NCI-H187 treated with DMSO at 0.1 percent for 48 hours (cell line): Measurements from ENCODE around the gene TIMM44.
A peak's percentile ranks its signal among the peaks of the same experiment; 100 is the strongest.
"Not testable (repeated sequence)": the region's sequence is repeated elsewhere in the genome, so short reads cannot be mapped to it uniquely, and the experiment has no call there.

Experiments
- DNase-seq: peaks from one replicate; lab custom pipeline; 2025; lab: John Stamatoyannopoulos, UW

TIMM44 gene

GRCh38 chr19:7944177-7944761 lies 803 bp upstream of the TIMM44 start:
- DNase-seq: peak; percentile 57

DNA sequence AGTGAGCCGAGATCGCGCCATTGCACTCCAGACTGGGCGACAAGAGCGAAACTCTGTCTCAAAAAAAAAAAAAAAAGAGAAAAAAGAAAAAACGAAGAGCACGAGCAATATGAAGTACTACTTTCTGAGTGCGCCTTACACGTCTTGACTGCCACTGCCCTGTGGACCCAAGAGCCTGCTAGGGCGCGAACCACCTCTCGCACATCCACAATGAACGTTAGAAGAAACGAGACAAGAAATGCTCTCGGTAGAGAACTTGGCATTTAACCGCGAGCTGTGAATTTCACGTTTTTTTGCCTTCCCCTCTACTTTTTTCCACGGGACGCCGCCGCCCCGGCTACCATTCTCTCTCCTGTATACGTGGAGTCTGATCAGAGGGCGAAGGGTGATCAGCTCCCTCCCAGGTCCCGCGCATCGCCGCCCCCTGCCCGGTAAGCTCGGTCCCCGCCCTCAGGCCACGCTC lies 454 bp downstream of the TIMM44 start:
- no peak for DNase-seq

DNA sequence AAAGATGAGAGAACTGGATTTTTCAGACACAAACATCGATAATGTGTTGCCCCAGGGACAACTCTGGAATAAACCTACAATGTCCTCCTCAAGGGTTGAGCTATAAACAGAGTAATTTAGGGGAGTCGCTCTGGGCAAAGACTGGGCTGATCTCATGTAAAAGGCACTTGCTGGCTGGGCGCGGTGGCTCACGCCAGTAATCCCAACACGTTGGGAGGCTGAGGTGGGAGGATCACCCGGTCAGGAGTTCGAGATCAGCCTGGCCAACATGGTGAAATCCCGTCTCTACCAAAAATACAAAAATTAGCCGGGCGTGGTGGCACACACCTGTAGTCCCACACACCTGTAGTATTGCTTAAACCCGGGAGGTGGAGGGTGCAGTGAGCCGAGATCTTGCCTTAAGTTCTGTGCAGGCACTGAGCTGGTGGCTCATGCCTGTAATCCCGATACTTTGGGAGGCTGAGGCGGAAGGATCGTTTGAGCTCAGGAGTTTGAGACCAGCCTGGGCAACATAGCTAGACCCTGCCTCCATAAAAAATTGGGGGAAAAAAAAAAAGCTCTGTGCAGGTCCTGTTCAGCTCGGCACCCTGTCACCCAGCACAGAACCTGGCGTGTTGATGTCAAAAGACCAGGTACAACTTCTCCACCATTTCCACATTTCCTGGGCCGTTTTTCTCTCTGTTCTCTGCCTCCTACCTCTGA lies 1.4 kb downstream of the TIMM44 start:
- no peak for DNase-seq

GRCh38 chr19:7940841-7941240 lies 2.6 kb downstream of the TIMM44 start:
- DNase-seq: no peak

DNA sequence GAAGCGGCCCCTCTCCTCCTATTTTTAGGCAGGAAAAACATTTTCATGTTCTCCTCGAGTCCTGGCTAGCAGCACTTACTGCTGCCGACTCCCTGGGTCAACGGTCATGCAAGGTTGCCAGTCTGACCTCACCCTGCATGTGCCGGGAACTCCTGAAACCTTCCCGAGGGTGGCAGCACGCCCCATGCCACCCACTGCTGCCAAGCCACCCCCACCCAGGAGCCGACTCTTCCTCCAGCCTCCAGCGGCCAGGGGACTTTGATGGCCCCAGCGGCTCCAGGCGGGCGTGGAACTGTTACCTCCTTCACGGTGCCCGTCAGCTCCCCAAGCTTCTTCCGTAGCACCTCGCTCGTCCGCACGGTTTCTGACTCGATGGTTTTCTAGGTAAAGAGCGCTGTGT lies 8.7 kb downstream of the TIMM44 start:
- no peak for DNase-seq

DNA sequence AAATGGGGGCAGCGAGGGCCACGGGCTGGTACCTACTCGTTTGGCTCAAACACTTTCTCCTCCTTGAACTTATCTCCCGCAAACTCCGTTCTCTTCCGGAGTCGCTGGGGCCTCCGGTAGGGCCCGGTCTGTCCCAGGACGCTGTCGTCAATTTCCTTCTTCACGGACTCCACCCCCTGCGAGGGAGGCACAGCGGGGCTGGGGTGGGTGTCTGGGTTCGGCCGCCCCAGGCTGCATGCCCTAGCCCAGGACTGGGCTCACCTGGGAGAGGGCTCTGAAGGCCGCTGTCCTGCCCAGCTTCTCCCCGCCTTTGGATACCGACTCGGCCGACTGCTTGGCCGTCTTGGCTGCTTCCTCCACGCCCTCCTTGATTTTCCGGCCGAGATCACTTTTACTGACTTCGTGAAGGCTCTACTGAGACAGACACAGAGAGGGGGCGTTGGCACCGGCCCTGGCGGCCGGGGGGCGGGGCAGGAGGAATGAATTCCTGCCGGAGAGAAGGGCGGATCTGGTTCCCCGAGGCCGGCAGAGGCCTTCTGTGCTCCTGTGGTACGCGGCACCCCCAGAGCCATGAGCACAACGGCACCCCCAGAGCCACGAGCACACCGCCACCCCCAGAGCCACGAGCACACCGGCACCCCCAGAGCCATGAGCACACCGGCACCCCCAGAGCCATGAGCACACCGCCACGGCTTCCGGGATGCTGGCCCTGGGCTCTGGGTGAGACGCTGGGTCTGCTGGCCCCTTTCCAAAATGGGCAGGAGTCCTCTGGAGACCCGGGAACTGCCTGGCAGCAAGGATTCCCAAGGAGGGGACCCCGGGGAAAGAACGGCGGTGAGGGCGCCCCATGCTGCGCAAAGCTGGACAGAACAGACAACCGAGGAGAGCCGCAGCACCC lies 9.4 kb downstream of the TIMM44 start:
- no peak for DNase-seq

- no peak for DNase-seq
Observed at GRCh38 chr19:7933411-7933810, 10.1 kb downstream of the TIMM44 start.

GRCh38 chr19:7932930-7933300 lies 10.6 kb downstream of the TIMM44 start:
- DNase-seq: no peak

DNA sequence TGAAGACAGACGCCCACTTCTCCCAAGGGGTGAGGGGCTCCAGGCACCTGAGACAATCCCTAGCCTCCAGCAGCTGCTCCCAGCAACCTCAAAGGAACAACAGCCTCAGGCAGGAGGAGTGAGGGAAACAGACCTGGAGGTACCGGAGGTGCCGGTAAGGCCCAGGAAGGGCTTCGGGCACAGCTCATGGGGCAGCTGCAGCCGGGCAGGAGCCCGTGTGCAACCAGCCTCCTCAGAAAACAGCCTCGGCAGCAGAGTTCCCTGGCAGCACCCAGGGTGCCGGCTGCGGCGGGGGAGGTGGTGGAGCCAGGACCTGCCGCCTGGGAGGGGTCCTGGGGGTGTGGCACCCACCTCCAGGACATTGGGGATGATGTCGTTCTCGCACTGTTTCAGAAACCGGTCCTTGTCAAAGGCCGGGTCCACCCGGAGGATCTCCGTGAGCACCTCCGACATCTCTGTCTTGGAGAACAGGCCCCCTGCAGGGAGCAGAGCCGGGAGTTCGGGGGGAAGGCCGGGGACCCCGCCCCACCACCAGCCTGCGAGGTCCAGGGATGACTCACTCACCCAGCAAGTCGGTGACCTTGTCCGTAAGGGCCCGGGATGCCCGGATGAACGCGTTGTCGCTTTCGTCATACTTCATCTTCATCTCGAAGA lies 11.1 kb downstream of the TIMM44 start:
- DNase-seq: no peak

GRCh38 chr19:7931221-7932061 lies 12.0 kb downstream of the TIMM44 start:
- DNase-seq: no peak

DNA sequence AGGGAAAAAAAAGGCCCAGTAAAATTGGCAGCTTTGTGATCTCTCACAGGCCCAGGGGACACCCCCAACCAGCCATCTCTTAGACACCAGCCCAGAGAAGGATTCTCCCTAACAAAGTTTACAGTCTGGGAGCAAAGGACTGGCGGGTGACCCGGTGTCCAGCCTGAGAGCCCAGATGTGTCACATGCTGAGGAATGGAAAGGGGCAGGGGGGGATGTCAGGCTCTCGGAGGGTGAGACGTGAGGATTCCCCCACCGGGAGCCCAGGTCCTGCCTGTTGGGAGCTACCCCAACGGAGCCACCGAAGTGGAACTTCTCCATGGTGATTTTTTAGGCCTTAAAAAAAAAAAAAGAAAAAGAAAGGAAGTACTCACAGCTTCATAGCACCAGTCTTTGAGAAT lies 12.7 kb downstream of the TIMM44 start:
- no peak for DNase-seq

DNA sequence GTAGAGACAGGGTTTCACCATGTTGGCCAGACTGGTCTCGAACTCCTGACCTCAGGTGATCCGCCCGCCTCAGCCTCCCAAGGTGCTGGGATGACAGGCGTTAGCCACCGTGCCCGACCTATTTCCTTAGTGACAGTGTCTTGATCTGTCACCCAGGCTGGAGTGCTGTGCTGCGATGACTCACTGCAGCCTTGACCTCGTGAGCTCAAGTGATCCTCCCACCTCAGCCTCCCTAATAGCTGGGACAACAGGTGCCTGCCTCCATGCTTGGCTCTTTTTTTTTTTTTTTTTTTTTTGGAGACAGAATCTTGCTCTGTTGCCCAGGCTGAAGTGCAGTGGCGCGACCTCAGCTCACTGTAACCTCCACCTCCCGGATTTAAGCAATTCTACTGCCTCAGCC lies 13.4 kb downstream of the TIMM44 start:
- not testable (repeated sequence) for DNase-seq

GRCh38 chr19:7928741-7929701 lies 14.4 kb downstream of the TIMM44 start:
- DNase-seq: no peak

- DNase-seq: no peak
Observed at GRCh38 chr19:7928334-7928706, 15.1 kb downstream of the TIMM44 start.

- DNase-seq: no peak
Observed at GRCh38 chr19:7927605-7928333, 15.7 kb downstream of the TIMM44 start.

DNA sequence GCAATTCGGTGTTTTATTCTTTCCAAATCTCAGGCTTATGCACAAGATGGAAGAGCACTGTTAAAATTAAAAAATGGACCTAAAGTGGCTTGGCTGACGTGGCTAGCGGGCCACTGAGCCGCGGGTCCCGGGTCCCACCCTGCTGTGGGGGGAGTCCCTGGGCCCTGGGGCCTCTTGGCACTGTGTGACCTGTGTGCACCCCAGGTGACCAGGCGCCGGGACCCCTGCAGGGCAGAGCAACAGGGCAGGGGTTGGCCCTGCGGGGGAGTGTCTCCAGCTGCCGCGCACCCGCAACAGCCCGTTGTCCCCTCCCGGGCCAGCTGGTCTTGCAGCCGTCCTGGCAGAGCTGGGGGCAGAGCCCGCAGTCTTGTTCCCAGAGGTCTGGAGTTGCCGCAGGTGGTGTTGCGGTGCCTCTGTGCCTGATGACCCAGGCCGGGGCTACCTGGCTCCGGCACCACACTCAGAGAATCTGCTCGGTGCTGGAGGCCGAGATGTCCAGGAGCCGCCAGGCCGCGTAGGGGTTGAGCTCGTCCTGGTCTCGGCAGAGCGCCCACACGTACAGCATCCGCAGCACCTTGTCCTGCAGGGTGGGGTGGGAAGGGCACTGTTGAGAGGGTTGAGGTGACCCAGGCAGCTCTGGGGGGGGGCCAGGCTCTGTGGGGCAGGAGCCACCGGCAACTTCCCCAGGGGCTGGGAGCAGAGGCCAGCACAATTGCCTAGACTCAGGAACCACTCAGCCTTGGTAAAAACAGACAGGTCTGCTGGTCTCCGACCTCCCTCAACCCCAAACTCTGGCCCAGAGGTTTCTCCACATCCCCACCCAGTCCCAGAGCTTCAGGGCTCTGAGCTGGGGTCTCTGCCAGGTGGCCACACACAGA lies 16.5 kb downstream of the TIMM44 start:
- no peak for DNase-seq

GRCh38 chr19:7926021-7926726 lies 17.3 kb downstream of the TIMM44 start, which contains the start of gene CTXN1:
Gene CTXN1 (minus strand): TSS chr19:7926135. CDS start chr19:7925538, 597 bp downstream.
- DNase-seq: no peak
